ENCODE data around the gene RPL10L.

The RPL10L gene

GRCh38 chr14:46646796-46647195 is 4.8 kb downstream of the RPL10L start:
- no peak for TF ChIP-seq CTCF (IDR thresholded peaks at IDR 0.05)

GRCh38 chr14:46626876-46627275 is 24.7 kb downstream of the RPL10L start:
- TF ChIP-seq CTCF (IDR thresholded peaks at IDR 0.05), result no peak

All from LNCAP (cell line).